ENCODE results near the gene TXNRD3.

GRCh38 chr3:126679318-126679751, 24.4 kb upstream of the TXNRD3 start:
- TF ChIP-seq EZH2 (IDR thresholded peaks at IDR 0.05; ENCODE audit: insufficient read depth, poor library complexity, severe bottlenecking) (no peak), EZH2phosphoT487 (IDR thresholded peaks at IDR 0.05; ENCODE audit: insufficient read depth, low read depth) (no peak)
